GM12874 (cell line): ENCODE measurements around the gene LARP7.

Experiments used
- CTCF ChIP-seq: IDR thresholded peaks from 2 replicates; pipeline ENCODE4 v1.5.1; 2011; ENCODE audit warnings: low read depth, mild to moderate bottlenecking, control low read depth, low read length, moderate library complexity; ENCODE audit not compliant: insufficient read depth

LARP7 gene

GRCh38 chr4:112693507-112693906, 56.6 kb downstream of the LARP7 start:
- TF ChIP-seq CTCF, result no peak

DNA sequence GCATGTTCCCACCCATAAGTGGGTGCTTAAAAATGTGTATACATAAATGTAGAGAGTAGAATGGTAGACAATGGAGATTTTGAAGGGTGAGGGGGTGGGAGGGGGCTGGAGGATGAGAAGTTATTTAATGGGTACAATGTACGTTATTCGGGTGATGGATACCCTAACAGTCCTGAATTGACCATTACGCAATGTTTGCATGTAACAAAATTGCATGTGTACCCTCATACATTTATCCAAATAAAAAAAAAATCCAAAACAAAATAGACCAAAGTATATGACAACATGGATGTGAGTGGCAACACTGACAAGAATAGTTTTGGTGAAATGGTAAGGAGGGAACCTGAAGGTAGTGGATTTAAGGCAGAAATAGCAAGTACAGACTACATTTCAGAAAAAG, 63.7 kb downstream of the LARP7 start:
- no peak for TF ChIP-seq CTCF

DNA sequence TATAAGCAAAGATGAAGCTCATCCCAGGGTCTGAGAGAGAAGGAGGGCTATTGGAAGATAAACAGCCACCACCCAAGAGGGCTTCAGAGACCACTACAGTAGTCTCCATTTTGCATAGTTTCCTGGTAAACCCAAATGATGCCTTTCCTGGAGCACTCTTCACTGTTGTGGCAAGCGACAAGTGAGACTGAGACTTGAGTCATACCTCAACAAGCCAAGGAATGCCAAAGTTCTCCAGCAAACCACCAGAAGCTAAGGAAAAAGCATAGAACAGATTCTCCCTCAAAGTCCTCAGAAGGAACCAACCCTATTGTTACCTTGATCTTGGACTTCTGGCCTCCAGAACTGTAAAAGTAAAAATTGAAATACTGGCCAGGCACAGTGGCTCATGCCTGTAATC, 65.9 kb downstream of the LARP7 start:
- TF ChIP-seq CTCF, result no peak

DNA sequence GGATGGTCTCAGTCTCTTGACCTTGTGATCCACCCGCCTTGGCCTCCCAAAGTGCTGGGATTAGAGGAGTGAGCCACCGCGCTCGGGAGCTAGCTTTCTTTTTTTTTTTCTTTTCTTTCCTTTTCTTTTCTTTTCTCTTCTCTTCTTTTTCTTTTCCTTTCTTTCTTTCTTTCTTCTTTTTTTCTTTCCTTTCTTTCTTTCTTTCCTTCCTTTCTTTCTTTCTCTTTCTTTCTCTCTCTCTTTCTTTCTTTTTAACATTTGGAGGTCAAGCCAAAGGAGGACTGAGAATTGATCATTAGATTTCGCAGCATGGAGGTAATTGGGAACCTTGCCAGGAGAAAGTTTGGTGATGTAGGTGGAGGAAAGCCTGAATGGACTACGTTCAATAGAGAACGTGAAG, 67.4 kb downstream of the LARP7 start:
- no peak for TF ChIP-seq CTCF

DNA sequence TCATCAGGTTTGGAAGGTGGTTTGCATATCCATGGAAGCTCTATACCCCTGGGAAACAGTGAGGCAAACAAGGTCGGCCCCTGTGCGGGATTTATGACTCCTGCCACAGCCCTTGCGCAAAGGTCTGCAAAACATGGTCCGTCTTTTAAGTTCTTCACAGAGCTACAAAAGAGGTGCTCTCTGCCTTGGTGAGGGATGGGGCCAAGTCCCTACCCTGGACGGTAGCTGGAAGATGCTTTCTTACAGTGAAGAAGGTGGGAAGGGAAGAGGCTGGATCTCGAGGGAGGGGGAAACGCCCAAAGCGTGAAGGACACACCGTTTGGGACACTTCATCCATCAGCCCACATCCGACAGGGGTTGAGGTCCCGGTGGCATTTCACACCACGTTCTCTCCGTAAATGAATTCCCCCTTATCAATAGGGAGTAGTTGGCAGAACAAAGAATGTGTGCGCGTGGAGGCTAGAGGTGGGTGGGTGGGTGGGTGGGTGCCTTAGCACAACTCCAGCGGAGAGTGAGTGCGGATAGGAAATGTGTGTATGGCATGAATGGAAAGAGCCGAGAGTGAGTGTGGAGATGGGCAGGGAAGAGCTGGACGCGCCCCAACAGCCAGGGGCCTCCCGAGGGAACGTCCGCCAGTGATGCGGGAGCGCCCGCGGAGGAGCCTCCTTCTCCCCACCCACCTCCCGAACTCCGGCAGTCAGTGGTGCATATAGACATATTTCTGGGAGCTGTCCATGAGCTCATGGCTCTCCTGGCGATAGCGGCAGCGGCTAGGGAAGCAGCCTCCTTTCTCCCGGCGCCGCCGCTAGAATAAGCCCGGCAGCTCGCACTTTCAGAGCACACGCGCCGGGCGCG, 68.3 kb downstream of the LARP7 start:
- no peak for TF ChIP-seq CTCF

DNA sequence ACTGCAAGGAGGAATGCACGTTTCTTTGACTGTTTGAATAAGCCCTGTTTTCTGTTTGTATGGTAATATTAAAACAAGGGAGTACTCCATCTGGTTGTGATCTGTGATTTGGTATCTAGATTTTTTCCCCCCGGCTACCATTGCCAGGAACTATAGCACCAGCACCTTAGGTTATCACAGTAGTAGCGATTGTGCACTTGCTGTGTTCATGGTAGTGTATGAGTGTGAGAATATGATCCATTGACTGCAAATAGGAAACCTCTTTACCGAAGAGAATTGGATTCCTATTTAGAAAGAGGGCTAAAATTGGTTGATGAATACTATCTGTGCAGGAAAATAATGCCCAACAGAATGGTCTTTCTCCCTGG, 69.9 kb downstream of the LARP7 start:
- TF ChIP-seq CTCF, result no peak
